H1 (cell line): ENCODE data around the gene CLPTM1L. TPM values are rescaled to one million over a fixed set of nuclear protein-coding genes. Genes with fewer than 3 reads are reported as not detected.

Source experiments
- CTCF ChIA-PET: fragments of 300-600 bp; sonication (Branson Sonifier 250); formaldehyde crosslinking; loops from one replicate; lab custom pipeline; 2021; ENCODE audit not compliant: partially characterized antibody; lab: Charles Lee
- POLR2A ChIA-PET: fragments of 300-600 bp; sonication (Branson Sonifier 250); formaldehyde crosslinking; loops from one replicate; lab custom pipeline; 2021; ENCODE audit warnings: inconsistent platforms; ENCODE audit not compliant: partially characterized antibody; lab: Charles Lee
- DNase-seq, 2 experiments: peaks; one replicate each; pipeline versions ENCODE4 v3.0.0 to v3.0.0-alpha.2; 2010 to 2022; ENCODE audit warnings: low spot score in 2 of 2, low read depth in 1 of 2, mixed read lengths in 1 of 2
- FAIRE-seq: peaks from 2 replicates; lab custom pipeline; 2011; peaks lifted over from hg19 to GRCh38; lab: Jason Lieb, UNC
- H2AFZ ChIP-seq: 2 replicates; pipeline ENCODE4 v1.8.1; 2012; ENCODE audit warnings: low read length, inconsistent platforms
- H2AK5ac ChIP-seq: 2 replicates; pipeline ENCODE4 v1.6.1; 2013; ENCODE audit warnings: low read depth, low read length
- H2BK120ac ChIP-seq: replicated peaks from 2 replicates; pipeline ENCODE3; 2013; ENCODE audit warnings: low read depth, low read length, inconsistent platforms
- H2BK12ac ChIP-seq: 2 replicates; pipeline ENCODE4 v1.6.1; 2013; ENCODE audit warnings: low read depth, low read length
- H2BK15ac ChIP-seq: 2 replicates; pipeline ENCODE4 v1.6.1; 2013; ENCODE audit warnings: low read length
- H2BK20ac ChIP-seq: 2 replicates; pipeline ENCODE4 v1.6.1; 2013; ENCODE audit warnings: low read length
- H2BK5ac ChIP-seq: 2 replicates; pipeline ENCODE4 v1.6.1; 2013; ENCODE audit warnings: low read depth, low read length
- H3K14ac ChIP-seq: 2 replicates; pipeline ENCODE4 v1.6.1; 2013; ENCODE audit warnings: inconsistent platforms; ENCODE audit not compliant: insufficient read length
- H3K18ac ChIP-seq: 2 replicates; pipeline ENCODE4 v1.6.1; 2013; ENCODE audit warnings: low read length; ENCODE audit errors: extremely low read depth
- H3K23ac ChIP-seq: 2 replicates; pipeline ENCODE4 v1.6.1; 2013; ENCODE audit warnings: inconsistent platforms; ENCODE audit not compliant: insufficient read length
- H3K23me2 ChIP-seq: 2 replicates; pipeline ENCODE4 v1.6.1; 2013; ENCODE audit warnings: low read depth, low read length
- H3K27ac ChIP-seq: 2 replicates; pipeline ENCODE4 v1.6.1; 2011; ENCODE audit warnings: low read depth, low read length, inconsistent platforms
- H3K27me3 ChIP-seq, 4 experiments: replicated peaks in 1 of 4; 1 replicate in 1 of 4; 2 replicates in 3 of 4; pipeline versions ENCODE4 v1.6.1 to v1.8.1; 2011 to 2013; ENCODE audit warnings: low read length in 3 of 4, mild to moderate bottlenecking in 3 of 4, inconsistent platforms in 2 of 4, mixed read lengths in 2 of 4, moderate library complexity in 1 of 4; ENCODE audit not compliant: control insufficient read depth in 3 of 4, insufficient read depth in 3 of 4; ENCODE audit errors: extremely low read depth in 1 of 4
- H3K36me3 ChIP-seq, 4 experiments: 2 replicates each; pipeline versions ENCODE4 v1.6.1 to v1.8.1; 2011 to 2013; ENCODE audit warnings: mild to moderate bottlenecking in 4 of 4, low read length in 3 of 4, moderate library complexity in 2 of 4, control low read depth in 1 of 4, inconsistent platforms in 1 of 4; ENCODE audit not compliant: insufficient read depth in 4 of 4, control insufficient read depth in 2 of 4
- H3K4ac ChIP-seq: replicated peaks from 2 replicates; pipeline ENCODE3; 2013; ENCODE audit warnings: low read length, low read depth, mixed read lengths, inconsistent platforms; ENCODE audit not compliant: insufficient read length
- H3K4me1 ChIP-seq, 4 experiments: replicated peaks in 1 of 4; 1 replicate in 1 of 4; 2 replicates in 3 of 4; pipeline versions ENCODE4 v1.6.1 to v1.8.1; 2011 to 2013; ENCODE audit warnings: low read length in 3 of 4, inconsistent platforms in 2 of 4, mixed read lengths in 1 of 4; ENCODE audit not compliant: insufficient read depth in 4 of 4, control insufficient read depth in 3 of 4
- H3K4me2 ChIP-seq, 2 experiments: 2 replicates each; pipeline versions ENCODE4 v1.6.1 to v1.8.1; 2011 to 2013; ENCODE audit warnings: low read depth in 2 of 2, low read length in 2 of 2, control low read depth in 1 of 2, inconsistent platforms in 1 of 2, mild to moderate bottlenecking in 1 of 2; ENCODE audit not compliant: insufficient read depth in 1 of 2
- H3K4me3 ChIP-seq, 4 experiments: fragments of 200-600, 300-600 bp in 1 of 4; sonication (generic), shearing (Covaris generic), sonication (Bioruptor Twin) in 1 of 4; 2 replicates each; pipeline versions ENCODE4 v1.5.1 to v1.8.1; 2011 to 2016; ENCODE audit warnings: low read length in 4 of 4, low read depth in 3 of 4, control low read depth in 2 of 4, inconsistent platforms in 2 of 4, mild to moderate bottlenecking in 2 of 4, mixed read lengths in 1 of 4, moderate library complexity in 1 of 4; ENCODE audit not compliant: insufficient read depth in 2 of 4; ENCODE audit errors: extremely low read depth in 1 of 4
- H3K56ac ChIP-seq: replicated peaks from 2 replicates; pipeline ENCODE3; 2013; ENCODE audit warnings: low read depth, mild to moderate bottlenecking, mixed read lengths, low read length, inconsistent platforms; ENCODE audit not compliant: insufficient read length
- H3K79me1 ChIP-seq: 2 replicates; pipeline ENCODE4 v1.6.1; 2013; ENCODE audit warnings: low read depth, low read length, control low read depth
- H3K79me2 ChIP-seq, 2 experiments: 2 replicates each; pipeline versions ENCODE4 v1.6.1 to v1.8.1; 2012 to 2013; ENCODE audit warnings: low read length in 2 of 2, mild to moderate bottlenecking in 2 of 2, inconsistent platforms in 1 of 2; ENCODE audit not compliant: insufficient read depth in 2 of 2, control insufficient read depth in 1 of 2
- H3K9ac ChIP-seq, 4 experiments: replicated peaks in 1 of 4; 1 replicate in 1 of 4; 2 replicates in 3 of 4; pipeline versions ENCODE4 v1.6.1 to v1.8.1; 2011 to 2013; ENCODE audit warnings: low read depth in 3 of 4, low read length in 3 of 4, control low read depth in 2 of 4, mild to moderate bottlenecking in 2 of 4, moderate library complexity in 2 of 4, inconsistent platforms in 1 of 4; ENCODE audit errors: extremely low read depth in 1 of 4
- H3K9me3 ChIP-seq, 2 experiments: 2 replicates each; pipeline versions ENCODE4 v1.6.1 to v1.8.1; 2012 to 2013; ENCODE audit warnings: mild to moderate bottlenecking in 2 of 2, moderate library complexity in 2 of 2, control low read depth in 1 of 2, inconsistent platforms in 1 of 2, low read depth in 1 of 2, low read length in 1 of 2, mixed read lengths in 1 of 2; ENCODE audit not compliant: insufficient read depth in 2 of 2
- H4K20me1 ChIP-seq, 2 experiments: replicated peaks in 1 of 2; 2 replicates each; pipeline versions ENCODE3 to v1.8.1; 2011 to 2013; ENCODE audit warnings: inconsistent platforms in 2 of 2, low read length in 2 of 2, mild to moderate bottlenecking in 1 of 2; ENCODE audit not compliant: insufficient read depth in 2 of 2, control insufficient read depth in 1 of 2
- H4K5ac ChIP-seq: 2 replicates; pipeline ENCODE4 v1.6.1; 2013; ENCODE audit warnings: low read length, low read depth, mixed read lengths, inconsistent platforms; ENCODE audit not compliant: insufficient read length
- H4K8ac ChIP-seq: 2 replicates; pipeline ENCODE4 v1.8.0; 2013; ENCODE audit warnings: mild to moderate bottlenecking, moderate library complexity, low read length, inconsistent platforms; ENCODE audit not compliant: insufficient read depth; ENCODE audit errors: extremely low read depth
- H4K91ac ChIP-seq: replicated peaks from 2 replicates; pipeline ENCODE3; 2013; ENCODE audit warnings: low read length, mixed read lengths, inconsistent platforms; ENCODE audit not compliant: insufficient read length
- CHD1 ChIP-seq: IDR thresholded peaks from 2 replicates; pipeline ENCODE4 v1.6.1; 2012; ENCODE audit warnings: low read depth, low read length, improper control_type of control experiment
- EGR1 ChIP-seq: IDR thresholded peaks from 2 replicates; pipeline ENCODE4 v1.6.1; 2011; ENCODE audit warnings: low read depth, low read length, borderline replicate concordance
- TAF1 ChIP-seq: IDR thresholded peaks from 2 replicates; pipeline ENCODE4 v1.6.1; 2011; ENCODE audit warnings: mild to moderate bottlenecking, low read depth, low read length
- WGBS, 2 experiments: shearing (Covaris generic) in 1 of 2; methylation state at CpG; one replicate each; pipeline versions ENCODE4 v1.1.6 to v1.1.7; 2013 to 2015; ENCODE audit warnings: low lambda C conversion rate in 2 of 2, mixed read lengths in 2 of 2, inconsistent platforms in 1 of 2, low coverage in 1 of 2, missing lambda C conversion rate in 1 of 2; ENCODE audit not compliant: insufficient replicate concordance in 2 of 2, insufficient coverage in 1 of 2, insufficient read length in 1 of 2; ENCODE audit errors: extremely low coverage in 1 of 2, missing lambda C conversion rate in 1 of 2; 5-methylcytosine and 5-hydroxymethylcytosine counted together
- polyA plus RNA-seq, 7 experiments: library from polyadenylated mRNA; depleted of rRNA in 3 of 7; stranded (reverse) in 5 of 7; unstranded in 2 of 7; fragments of >200 nt in 5 of 7; fragments of 200-250 nt in 2 of 7; gene quantifications; 1 replicate in 5 of 7; 2 replicates in 1 of 7; 4 replicates in 1 of 7; pipeline versions ENCODE4 v1.2.1 to v1.2.3, GENCODE V29; 2011 to 2013; ENCODE audit warnings: missing spikeins in 2 of 7, mixed read lengths in 2 of 7
- total RNA-seq: library from RNA; stranded (reverse); fragmentation: NEBNext Ultra II Directional; extraction: Animal tissue kit (Norgen Biotek cat#: 25700); gene quantifications from 2 replicates; pipeline ENCODE4 v1.2.1, GENCODE V29; 2021

The CLPTM1L gene
- total and polyA plus RNA-seq, 2 of the 8 experiments (the other 6 are each of a cell fraction or from before 2014, with no cell fraction given), result 102 to 119 TPM

- WGBS, 2 experiments, result 79% methylated on average over 6 of the region's 6 CpGs; no CpG with 5 or more reads in 1 of the 2 experiments
- no peak overlapping the region for H2BK5ac ChIP-seq
- no peak overlapping the region for H4K5ac ChIP-seq
- no peak overlapping the region for H3K56ac ChIP-seq
- no peak overlapping the region for H4K8ac ChIP-seq
- no peak overlapping the region for H2BK20ac ChIP-seq
- no peak overlapping the region for H2AFZ ChIP-seq
- H3K4ac ChIP-seq, result no peak overlapping the region
- no peaks in the 10 kb centered on the region for H3K23me2 ChIP-seq
- no peak overlapping the region for H3K9ac ChIP-seq
- ChIA-PET POLR2A (interaction anchor here (2.0 kb wide), 1 partner anchor 10 kb away, joined by 7 read pairs; no protein-coding TSS in a partner anchor), CTCF (interaction anchor here (0.6 kb wide), 1 partner anchor 92 kb away, joined by 3 read pairs; no protein-coding TSS in a partner anchor)
- FAIRE-seq, result no peak
- no peak for DNase-seq
- no peak overlapping the region for H3K23ac ChIP-seq
- H3K79me1 ChIP-seq, result no peaks in the 10 kb centered on the region
- H3K27me3 ChIP-seq, result peaks cover 0 to 6% (median 5%) of the 10 kb centered on the region in 4 experiments; a peak in 5 of 7 replicates
- no peak overlapping the region for H4K91ac ChIP-seq
- no peak overlapping the region for H3K4me3 ChIP-seq
- H2BK12ac ChIP-seq, result no peak overlapping the region
- H3K4me1 ChIP-seq, result 0 out of 7 replicates have a peak, but pooled peaks cover 0 to 2% (median 0%) of the 10 kb centered on the region in 4 experiments
- H2AK5ac ChIP-seq, result no peak overlapping the region
- no peaks in the 10 kb centered on the region for H3K36me3 ChIP-seq
- TF ChIP-seq CHD1 (no peak), EGR1 (no peak), TAF1 (no peak)
- no peak overlapping the region for H2BK120ac ChIP-seq
- H3K27ac ChIP-seq, result no peak overlapping the region
- no peaks in the 10 kb centered on the region for H4K20me1 ChIP-seq
- no peak overlapping the region for H3K4me2 ChIP-seq
- H2BK15ac ChIP-seq, result no peak overlapping the region
- no peak overlapping the region for H3K18ac ChIP-seq
- peaks cover 4 to 7% of the 10 kb centered on the region in 2 experiments; a peak in 3 of 4 replicates for H3K9me3 ChIP-seq
- H3K14ac ChIP-seq, result no peak overlapping the region
- no peaks in the 10 kb centered on the region for H3K79me2 ChIP-seq
These were observed 29.8 kb upstream of the CLPTM1L start for GRCh38 chr5:1374679-1375055.
